Upper lobe of left lung (tissue), 6 donors: ENCODE data around the gene CXCL8. TPM values are rescaled to one million over a fixed set of nuclear protein-coding genes. Genes with fewer than 3 reads are reported as not detected.
A peak's percentile ranks its signal among the peaks of the same experiment; 100 is the strongest.

Experiments used
- ATAC-seq, 2 donors: fragments of 200-7000 bp; cut with Tn5 transposase; one replicate each; pipeline ENCODE4 v1.9.1; 2022; ENCODE audit warnings: mild to moderate bottlenecking in 2 of 2, moderate library complexity in 2 of 2; ENCODE audit not compliant: low FRiP score in 2 of 2
- DNase-seq, 2 donors: peaks; one replicate each; pipeline ENCODE4 v3.0.0-alpha.2; 2019 to 2020
- H3K27ac ChIP-seq, 4 donors: fragments of 200-600 bp; sonication (generic); one replicate each; pipeline ENCODE4 v1.5.1; 2016 to 2019
- H3K27me3 ChIP-seq, 4 donors: fragments of 200-600 bp; sonication (generic); one replicate each; pipeline ENCODE4 v1.5.1; 2017 to 2019
- H3K36me3 ChIP-seq, 4 donors: fragments of 200-600 bp; sonication (generic); one replicate each; pipeline ENCODE4 v1.5.1; 2016 to 2019
- H3K4me1 ChIP-seq, 4 donors: fragments of 200-600 bp; sonication (generic); one replicate each; pipeline ENCODE4 v1.5.1; 2018 to 2019
- H3K4me3 ChIP-seq, 4 donors: fragments of 200-600 bp; sonication (generic); one replicate each; pipeline ENCODE4 v1.5.1; 2017 to 2019; ENCODE audit warnings: mild to moderate bottlenecking in 2 of 4, moderate library complexity in 1 of 4
- H3K9me3 ChIP-seq, 4 donors: fragments of 200-600 bp; sonication (generic); one replicate each; pipeline ENCODE4 v1.5.1; 2018 to 2019
- EP300 ChIP-seq, 4 donors: sonication (generic); formaldehyde crosslinking; IDR thresholded peaks; one replicate each; pipeline ENCODE4 v1.5.1; 2017; ENCODE audit warnings: antibody characterized with exemption in 4 of 4, control low read depth in 2 of 4
- POLR2A ChIP-seq, 4 donors: fragments of 450-650 bp; IDR thresholded peaks; one replicate each; pipeline ENCODE4 v1.5.1; 2016 to 2017; ENCODE audit warnings: antibody characterized with exemption in 4 of 4, mild to moderate bottlenecking in 2 of 4
- POLR2AphosphoS5 ChIP-seq, 2 donors: sonication (generic); formaldehyde crosslinking; IDR thresholded peaks; one replicate each; pipeline ENCODE4 v1.5.1; 2017; ENCODE audit warnings: antibody characterized with exemption in 2 of 2
- WGBS, 2 donors: methylation state at CpG; one replicate each; pipeline ENCODE4 v1.1.5; 2017 to 2018; 5-methylcytosine and 5-hydroxymethylcytosine counted together
- total RNA-seq, 6 donors: library from RNA; depleted of rRNA in 4 of 6; stranded (reverse); fragments of >200 nt in 4 of 6; gene quantifications; one replicate each; pipeline versions ENCODE4 v1.1.0 to v1.2.1, GENCODE V29; 2016 to 2021
- TF ChIP-seq, protein P1 (sequence below), 6 experiments: fragments of 450-650 bp in 4 of 6; fragments of 200-600 bp in 2 of 6; sonication (generic) in 2 of 6; IDR thresholded peaks; one replicate each; pipeline ENCODE4 v1.5.1; 2016 to 2019; ENCODE audit warnings: antibody characterized with exemption in 6 of 6
- donor health status: DM: no; HTN: no; CAD: no; lungs with moderate emphysema.
- donor health status: DM: no; HTN: yes; CAD: no; lungs with severe emphysema.

CXCL8 gene
- total RNA-seq, 6 donors from 2014 or later, result 3.7 to 35.6 (median 12.2) TPM

DNA sequence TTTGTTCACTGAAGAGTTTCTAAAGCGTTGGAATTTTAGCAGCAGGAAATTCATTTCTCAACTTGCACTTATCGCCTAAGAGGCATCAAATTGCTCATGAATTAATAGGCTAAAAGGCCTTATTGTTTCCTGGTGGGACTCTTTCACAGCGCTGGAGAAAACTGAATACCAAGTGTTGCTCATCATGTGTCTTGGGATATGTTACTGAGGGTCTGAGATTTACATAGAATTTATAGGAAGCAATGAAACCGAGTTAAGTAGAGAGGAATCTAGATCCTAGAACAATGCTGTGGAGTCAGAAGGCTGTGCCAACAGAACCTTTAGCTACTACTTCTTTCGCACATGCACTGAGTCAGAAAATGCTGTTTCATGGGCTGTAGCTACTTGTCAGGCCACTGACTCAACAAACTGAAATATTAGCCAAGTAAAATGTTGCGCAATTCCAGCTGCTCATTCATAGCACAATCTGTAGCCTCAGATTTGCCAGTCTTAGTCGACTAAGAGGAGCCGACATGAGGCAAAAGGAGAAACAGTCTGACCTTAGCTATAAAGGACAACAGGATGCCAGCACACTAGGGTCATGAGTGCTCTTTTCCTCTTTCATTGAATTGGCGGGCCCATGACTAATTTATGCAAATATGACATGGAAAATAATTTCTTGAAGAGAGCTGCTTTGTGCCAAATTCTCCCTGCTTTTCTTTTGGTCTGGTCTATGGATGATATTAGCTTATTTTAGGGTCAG lies 35.9 kb upstream of the CXCL8 start:
- ATAC-seq, result peak; percentile 86 to 94
- Histone ChIP-seq H3K4me1 (peaks cover 16 to 30% (median 25%) of the 10 kb centered on the region in 4 donors), H3K36me3 (no peaks in the 10 kb centered on the region), H3K27ac (peak overlapping the region; percentile 49 to 81 (median 70)), H3K4me3 (no peak overlapping the region), H3K27me3 (no peaks in the 10 kb centered on the region), H3K9me3 (no peaks in the 10 kb centered on the region)
- DNase-seq, result peak in 1 of 2 donors; percentile 88
- WGBS, 2 donors, result 29 to 42% methylated on average over 9 of the region's 9 CpGs
- TF ChIP-seq, protein P1, sequence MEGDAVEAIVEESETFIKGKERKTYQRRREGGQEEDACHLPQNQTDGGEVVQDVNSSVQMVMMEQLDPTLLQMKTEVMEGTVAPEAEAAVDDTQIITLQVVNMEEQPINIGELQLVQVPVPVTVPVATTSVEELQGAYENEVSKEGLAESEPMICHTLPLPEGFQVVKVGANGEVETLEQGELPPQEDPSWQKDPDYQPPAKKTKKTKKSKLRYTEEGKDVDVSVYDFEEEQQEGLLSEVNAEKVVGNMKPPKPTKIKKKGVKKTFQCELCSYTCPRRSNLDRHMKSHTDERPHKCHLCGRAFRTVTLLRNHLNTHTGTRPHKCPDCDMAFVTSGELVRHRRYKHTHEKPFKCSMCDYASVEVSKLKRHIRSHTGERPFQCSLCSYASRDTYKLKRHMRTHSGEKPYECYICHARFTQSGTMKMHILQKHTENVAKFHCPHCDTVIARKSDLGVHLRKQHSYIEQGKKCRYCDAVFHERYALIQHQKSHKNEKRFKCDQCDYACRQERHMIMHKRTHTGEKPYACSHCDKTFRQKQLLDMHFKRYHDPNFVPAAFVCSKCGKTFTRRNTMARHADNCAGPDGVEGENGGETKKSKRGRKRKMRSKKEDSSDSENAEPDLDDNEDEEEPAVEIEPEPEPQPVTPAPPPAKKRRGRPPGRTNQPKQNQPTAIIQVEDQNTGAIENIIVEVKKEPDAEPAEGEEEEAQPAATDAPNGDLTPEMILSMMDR (IDR thresholded peaks at IDR 0.05), result no peak
- TF ChIP-seq POLR2AphosphoS5 (IDR thresholded peaks at IDR 0.05) (peak; percentile 79 to 89), POLR2A (IDR thresholded peaks at IDR 0.05) (peak in 1 of 4 donors; percentile 16), EP300 (IDR thresholded peaks at IDR 0.05) (peak in 2 of 4 donors; percentile 48 to 68)

DNA sequence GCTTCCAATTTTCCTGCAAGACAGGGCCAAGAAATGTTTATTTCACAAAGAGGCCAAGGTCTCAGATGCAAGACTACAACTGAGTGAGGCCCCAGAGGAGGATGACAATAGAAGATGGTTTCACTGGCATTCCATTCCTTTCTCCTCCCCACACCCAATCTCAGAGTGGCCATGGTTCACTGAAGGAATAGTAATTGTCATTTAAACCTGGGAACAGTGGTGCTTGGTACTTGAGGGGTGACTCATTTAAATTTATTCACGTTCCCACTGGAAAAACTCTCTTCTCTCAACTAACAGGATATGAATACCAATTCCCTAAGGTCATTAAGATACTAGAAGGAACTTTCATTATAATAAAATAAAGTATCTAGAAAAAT lies 35.3 kb upstream of the CXCL8 start:
- Histone ChIP-seq H3K9me3 (no peaks in the 10 kb centered on the region), H3K36me3 (no peaks in the 10 kb centered on the region), H3K27ac (peak overlapping the region; percentile 49 to 81 (median 70)), H3K4me3 (no peak overlapping the region), H3K27me3 (no peaks in the 10 kb centered on the region), H3K4me1 (peaks cover 16 to 30% (median 25%) of the 10 kb centered on the region in 4 donors)
- ATAC-seq (peak in 1 of 2 donors; percentile 23), DNase-seq (no peak)
- no peak for TF ChIP-seq POLR2AphosphoS5 (IDR thresholded peaks at IDR 0.05)
- WGBS, 2 donors, result 27 to 30% methylated on average over 1 of the region's 1 CpG

DNA sequence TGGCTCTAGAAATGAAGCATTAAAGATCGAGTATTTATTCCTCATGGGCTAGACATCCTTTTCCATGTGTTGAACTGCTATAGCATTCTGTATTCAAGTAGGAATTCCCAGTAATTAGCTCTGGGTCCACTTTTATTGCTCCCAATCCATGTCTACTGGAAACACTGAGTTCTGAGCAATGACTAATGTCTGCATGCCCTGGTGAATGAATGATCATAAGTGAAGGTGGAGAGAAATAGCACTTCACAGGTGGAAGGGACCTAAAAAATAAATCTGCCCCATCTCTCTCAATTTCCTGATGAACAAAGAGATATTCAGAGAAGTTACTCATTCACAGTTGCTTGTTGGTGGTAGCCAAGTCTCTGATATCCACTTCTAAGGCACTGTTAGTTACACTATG lies 34.6 kb upstream of the CXCL8 start:
- ATAC-seq (no peak), DNase-seq (no peak)
- Histone ChIP-seq H3K4me3 (no peak overlapping the region), H3K27me3 (no peaks in the 10 kb centered on the region), H3K27ac (peak overlapping the region in 2 of 4 donors; percentile 49 to 70), H3K9me3 (no peaks in the 10 kb centered on the region), H3K4me1 (peaks cover 16 to 30% (median 25%) of the 10 kb centered on the region in 4 donors), H3K36me3 (no peaks in the 10 kb centered on the region)
- TF ChIP-seq EP300 (IDR thresholded peaks at IDR 0.05) (no peak), POLR2A (IDR thresholded peaks at IDR 0.05) (no peak), POLR2AphosphoS5 (IDR thresholded peaks at IDR 0.05) (no peak)
- TF ChIP-seq, protein P1 (IDR thresholded peaks at IDR 0.05), result no peak
- 75 to 88% methylated on average over 1 of the region's 1 CpG for WGBS, 2 donors

DNA sequence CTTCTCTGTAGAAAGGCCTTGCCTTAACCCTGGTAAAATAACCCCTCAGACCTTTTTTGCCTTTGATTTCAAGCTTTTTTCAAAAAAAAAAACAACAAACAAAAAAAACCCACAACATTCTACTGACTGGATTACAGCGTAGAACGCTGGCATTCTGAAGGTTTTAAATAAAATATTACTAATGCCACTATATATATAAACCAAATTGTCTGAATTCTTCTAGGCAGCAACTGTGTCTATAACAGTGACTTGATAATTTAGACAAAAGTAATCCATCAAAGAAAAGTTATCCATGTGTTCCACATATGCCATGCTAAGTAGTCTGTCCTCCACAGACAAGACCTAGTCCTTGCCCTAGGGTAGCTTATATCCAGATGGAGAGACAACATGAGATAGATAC lies 33.6 kb upstream of the CXCL8 start:
- 94 to 99% methylated on average over 2 of the region's 2 CpGs for WGBS, 2 donors
- no peak for ATAC-seq
- Histone ChIP-seq H3K27ac (no peak overlapping the region), H3K4me1 (peaks cover 16 to 26% (median 23%) of the 10 kb centered on the region in 4 donors), H3K27me3 (no peaks in the 10 kb centered on the region), H3K4me3 (no peak overlapping the region), H3K36me3 (no peaks in the 10 kb centered on the region), H3K9me3 (no peaks in the 10 kb centered on the region)
- no peak for DNase-seq
- TF ChIP-seq, protein P1 (IDR thresholded peaks at IDR 0.05), result no peak
- no peak for TF ChIP-seq POLR2A (IDR thresholded peaks at IDR 0.05)
- no peak for TF ChIP-seq POLR2AphosphoS5 (IDR thresholded peaks at IDR 0.05)
- TF ChIP-seq EP300 (IDR thresholded peaks at IDR 0.05), result no peak

DNA sequence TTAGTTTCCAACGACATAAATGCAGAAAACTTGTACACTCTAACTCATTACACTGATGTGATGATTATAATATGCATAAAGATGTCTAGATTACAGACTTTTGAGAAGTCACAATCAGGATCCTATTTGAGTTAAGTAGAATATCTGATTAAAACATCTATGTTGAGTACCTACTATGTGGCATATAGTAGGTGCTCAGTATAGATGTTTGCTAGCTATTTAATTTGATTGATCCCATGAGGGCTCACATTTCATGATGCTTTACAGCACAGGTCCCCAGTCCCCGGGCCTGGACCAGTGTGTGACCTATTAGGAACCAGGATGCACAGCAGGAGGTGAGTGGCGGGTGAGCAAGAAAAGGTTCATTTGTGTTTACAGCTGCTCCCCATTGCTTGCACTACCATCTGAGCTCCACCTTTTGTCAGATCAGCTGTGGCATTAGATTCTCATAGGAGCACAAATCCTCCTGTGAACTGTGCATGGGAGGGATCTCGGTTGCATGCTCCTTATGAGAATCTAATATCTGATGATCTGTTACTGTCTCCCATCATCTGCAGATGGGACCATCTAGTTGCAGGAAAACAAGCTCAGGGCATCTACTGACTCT lies 33.0 kb upstream of the CXCL8 start:
- H3K4me1 ChIP-seq, result peaks cover 16 to 26% (median 23%) of the 10 kb centered on the region in 4 donors
- H3K9me3 ChIP-seq, result no peaks in the 10 kb centered on the region
- ATAC-seq (no peak), DNase-seq (no peak)
- H3K36me3 ChIP-seq, result no peaks in the 10 kb centered on the region
- WGBS, 2 donors, result 81 to 86% methylated on average over 4 of the region's 4 CpGs
- no peaks in the 10 kb centered on the region for H3K27me3 ChIP-seq
- TF ChIP-seq EP300 (IDR thresholded peaks at IDR 0.05) (no peak), POLR2AphosphoS5 (IDR thresholded peaks at IDR 0.05) (no peak), POLR2A (IDR thresholded peaks at IDR 0.05) (no peak)
- TF ChIP-seq, protein P1 (IDR thresholded peaks at IDR 0.05), result no peak
- peak overlapping the region in 1 of 4 donors; percentile 74 for H3K27ac ChIP-seq
- no peak overlapping the region for H3K4me3 ChIP-seq
